Liver (tissue), 3 donors: Measurements from ENCODE around the gene OGFOD3.

Source experiments
- EGR1 ChIP-seq, 2 donors: IDR thresholded peaks; 2 replicates each; pipeline ENCODE4 v1.6.1; 2016 to 2018; ENCODE audit warnings: antibody characterized with exemption in 2 of 2, low read depth in 2 of 2
- FOXA1 ChIP-seq: IDR thresholded peaks from 2 replicates; pipeline ENCODE4 v1.6.1; 2016; ENCODE audit warnings: antibody characterized with exemption
- GABPA ChIP-seq, 2 donors: IDR thresholded peaks in 1 of 2; conservative IDR thresholded peaks in 1 of 2; 2 replicates each; pipeline ENCODE4 v1.6.1; 2016; ENCODE audit warnings: antibody characterized with exemption in 2 of 2, mild to moderate bottlenecking in 1 of 2, moderate library complexity in 1 of 2
- HNF4A ChIP-seq, 2 donors: conservative IDR thresholded peaks; 2 replicates each; pipeline ENCODE4 v1.6.1; 2016; ENCODE audit warnings: antibody characterized with exemption in 2 of 2, mild to moderate bottlenecking in 2 of 2
- RAD21 ChIP-seq, 2 donors: IDR thresholded peaks; 2 replicates each; pipeline ENCODE4 v1.6.1; 2016; ENCODE audit warnings: antibody characterized with exemption in 2 of 2, mild to moderate bottlenecking in 2 of 2
- SP1 ChIP-seq: IDR thresholded peaks from 2 replicates; pipeline ENCODE4 v1.6.1; 2018; ENCODE audit warnings: antibody characterized with exemption, mild to moderate bottlenecking
- TAF1 ChIP-seq: conservative IDR thresholded peaks from 2 replicates; pipeline ENCODE4 v1.6.1; 2016; ENCODE audit warnings: antibody characterized with exemption, mild to moderate bottlenecking
- YY1 ChIP-seq: IDR thresholded peaks from 2 replicates; pipeline ENCODE4 v1.6.1; 2016; ENCODE audit warnings: antibody characterized with exemption, mild to moderate bottlenecking
- TF ChIP-seq, protein P1 (sequence below): fragments of 150-350 bp; IDR thresholded peaks from 2 replicates; pipeline ENCODE4 v1.5.1; 2017; ENCODE audit warnings: improper control_type of control experiment, low read depth, low read length; ENCODE audit not compliant: missing input control
- TF ChIP-seq, protein P2 (sequence below): IDR thresholded peaks from 2 replicates; pipeline ENCODE4 v1.6.1; 2016; ENCODE audit warnings: antibody characterized with exemption, mild to moderate bottlenecking
- TF ChIP-seq, protein P3 (sequence below): IDR thresholded peaks from 2 replicates; pipeline ENCODE4 v1.6.1; 2016; ENCODE audit warnings: antibody characterized with exemption
- TF ChIP-seq, protein P4 (sequence below): IDR thresholded peaks from 2 replicates; pipeline ENCODE4 v1.6.1; 2016; ENCODE audit warnings: antibody characterized with exemption
- TF ChIP-seq, protein P5 (sequence below): IDR thresholded peaks from 2 replicates; pipeline ENCODE4 v1.6.1; 2016; ENCODE audit warnings: antibody characterized with exemption
- donor health status: healthy.
- donor health status: healthy.

DNA sequence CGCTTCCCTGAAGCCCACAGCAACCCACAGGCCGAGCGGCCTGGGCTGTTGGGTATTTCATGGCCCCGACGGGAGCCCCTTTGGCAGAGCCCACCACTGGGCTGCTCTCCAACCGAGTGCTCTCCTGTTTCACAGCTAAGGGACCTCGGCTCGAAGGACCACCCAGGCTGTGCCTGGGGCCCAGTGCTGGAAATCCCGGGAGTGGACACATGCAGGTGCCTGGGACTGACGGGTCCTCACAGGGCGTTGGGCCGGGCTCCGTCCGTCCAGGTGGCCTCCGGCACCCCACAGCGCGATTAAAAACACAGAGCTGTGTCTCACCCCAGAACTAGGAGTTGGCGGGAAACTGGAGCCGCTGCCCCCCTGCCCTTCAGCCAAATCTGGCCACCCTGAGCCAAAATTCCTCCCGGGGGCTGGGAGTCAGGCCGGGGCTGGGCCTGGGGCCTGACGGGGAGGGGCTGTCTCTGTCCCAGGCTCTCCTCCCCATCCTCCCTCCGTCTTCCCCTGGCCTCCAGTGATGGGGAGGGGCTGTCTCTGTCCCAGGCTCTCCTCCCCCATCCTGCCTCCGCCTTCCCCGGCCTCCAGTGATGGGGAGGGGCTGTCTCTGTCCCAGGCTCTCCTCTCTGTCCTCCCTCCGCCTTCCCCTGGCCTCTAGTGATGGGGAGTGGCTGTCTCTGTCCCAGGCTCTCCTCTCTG lies 32.7 kb downstream of the OGFOD3 start:
- TF ChIP-seq, protein P1, sequence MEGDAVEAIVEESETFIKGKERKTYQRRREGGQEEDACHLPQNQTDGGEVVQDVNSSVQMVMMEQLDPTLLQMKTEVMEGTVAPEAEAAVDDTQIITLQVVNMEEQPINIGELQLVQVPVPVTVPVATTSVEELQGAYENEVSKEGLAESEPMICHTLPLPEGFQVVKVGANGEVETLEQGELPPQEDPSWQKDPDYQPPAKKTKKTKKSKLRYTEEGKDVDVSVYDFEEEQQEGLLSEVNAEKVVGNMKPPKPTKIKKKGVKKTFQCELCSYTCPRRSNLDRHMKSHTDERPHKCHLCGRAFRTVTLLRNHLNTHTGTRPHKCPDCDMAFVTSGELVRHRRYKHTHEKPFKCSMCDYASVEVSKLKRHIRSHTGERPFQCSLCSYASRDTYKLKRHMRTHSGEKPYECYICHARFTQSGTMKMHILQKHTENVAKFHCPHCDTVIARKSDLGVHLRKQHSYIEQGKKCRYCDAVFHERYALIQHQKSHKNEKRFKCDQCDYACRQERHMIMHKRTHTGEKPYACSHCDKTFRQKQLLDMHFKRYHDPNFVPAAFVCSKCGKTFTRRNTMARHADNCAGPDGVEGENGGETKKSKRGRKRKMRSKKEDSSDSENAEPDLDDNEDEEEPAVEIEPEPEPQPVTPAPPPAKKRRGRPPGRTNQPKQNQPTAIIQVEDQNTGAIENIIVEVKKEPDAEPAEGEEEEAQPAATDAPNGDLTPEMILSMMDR, result no peak
- TF ChIP-seq, protein P2, sequence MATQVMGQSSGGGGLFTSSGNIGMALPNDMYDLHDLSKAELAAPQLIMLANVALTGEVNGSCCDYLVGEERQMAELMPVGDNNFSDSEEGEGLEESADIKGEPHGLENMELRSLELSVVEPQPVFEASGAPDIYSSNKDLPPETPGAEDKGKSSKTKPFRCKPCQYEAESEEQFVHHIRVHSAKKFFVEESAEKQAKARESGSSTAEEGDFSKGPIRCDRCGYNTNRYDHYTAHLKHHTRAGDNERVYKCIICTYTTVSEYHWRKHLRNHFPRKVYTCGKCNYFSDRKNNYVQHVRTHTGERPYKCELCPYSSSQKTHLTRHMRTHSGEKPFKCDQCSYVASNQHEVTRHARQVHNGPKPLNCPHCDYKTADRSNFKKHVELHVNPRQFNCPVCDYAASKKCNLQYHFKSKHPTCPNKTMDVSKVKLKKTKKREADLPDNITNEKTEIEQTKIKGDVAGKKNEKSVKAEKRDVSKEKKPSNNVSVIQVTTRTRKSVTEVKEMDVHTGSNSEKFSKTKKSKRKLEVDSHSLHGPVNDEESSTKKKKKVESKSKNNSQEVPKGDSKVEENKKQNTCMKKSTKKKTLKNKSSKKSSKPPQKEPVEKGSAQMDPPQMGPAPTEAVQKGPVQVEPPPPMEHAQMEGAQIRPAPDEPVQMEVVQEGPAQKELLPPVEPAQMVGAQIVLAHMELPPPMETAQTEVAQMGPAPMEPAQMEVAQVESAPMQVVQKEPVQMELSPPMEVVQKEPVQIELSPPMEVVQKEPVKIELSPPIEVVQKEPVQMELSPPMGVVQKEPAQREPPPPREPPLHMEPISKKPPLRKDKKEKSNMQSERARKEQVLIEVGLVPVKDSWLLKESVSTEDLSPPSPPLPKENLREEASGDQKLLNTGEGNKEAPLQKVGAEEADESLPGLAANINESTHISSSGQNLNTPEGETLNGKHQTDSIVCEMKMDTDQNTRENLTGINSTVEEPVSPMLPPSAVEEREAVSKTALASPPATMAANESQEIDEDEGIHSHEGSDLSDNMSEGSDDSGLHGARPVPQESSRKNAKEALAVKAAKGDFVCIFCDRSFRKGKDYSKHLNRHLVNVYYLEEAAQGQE, result no peak
- TF ChIP-seq, protein P3, sequence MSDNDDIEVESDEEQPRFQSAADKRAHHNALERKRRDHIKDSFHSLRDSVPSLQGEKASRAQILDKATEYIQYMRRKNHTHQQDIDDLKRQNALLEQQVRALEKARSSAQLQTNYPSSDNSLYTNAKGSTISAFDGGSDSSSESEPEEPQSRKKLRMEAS, result no peak
- TF ChIP-seq GABPA (IDR thresholded peaks at IDR 0.05 in 1 of 2, conservative IDR thresholded peaks at IDR 0.05 in 1 of 2) (no peak), TAF1 (no peak), RAD21 (IDR thresholded peaks at IDR 0.05) (no peak), EGR1 (IDR thresholded peaks at IDR 0.05; ENCODE audit: low read depth in 2 of 2) (no peak), SP1 (no peak), YY1 (no peak), FOXA1 (no peak), HNF4A (conservative IDR thresholded peaks at IDR 0.05) (no peak)
- TF ChIP-seq, protein P4, sequence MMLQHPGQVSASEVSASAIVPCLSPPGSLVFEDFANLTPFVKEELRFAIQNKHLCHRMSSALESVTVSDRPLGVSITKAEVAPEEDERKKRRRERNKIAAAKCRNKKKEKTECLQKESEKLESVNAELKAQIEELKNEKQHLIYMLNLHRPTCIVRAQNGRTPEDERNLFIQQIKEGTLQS, result no peak
- TF ChIP-seq, protein P5, sequence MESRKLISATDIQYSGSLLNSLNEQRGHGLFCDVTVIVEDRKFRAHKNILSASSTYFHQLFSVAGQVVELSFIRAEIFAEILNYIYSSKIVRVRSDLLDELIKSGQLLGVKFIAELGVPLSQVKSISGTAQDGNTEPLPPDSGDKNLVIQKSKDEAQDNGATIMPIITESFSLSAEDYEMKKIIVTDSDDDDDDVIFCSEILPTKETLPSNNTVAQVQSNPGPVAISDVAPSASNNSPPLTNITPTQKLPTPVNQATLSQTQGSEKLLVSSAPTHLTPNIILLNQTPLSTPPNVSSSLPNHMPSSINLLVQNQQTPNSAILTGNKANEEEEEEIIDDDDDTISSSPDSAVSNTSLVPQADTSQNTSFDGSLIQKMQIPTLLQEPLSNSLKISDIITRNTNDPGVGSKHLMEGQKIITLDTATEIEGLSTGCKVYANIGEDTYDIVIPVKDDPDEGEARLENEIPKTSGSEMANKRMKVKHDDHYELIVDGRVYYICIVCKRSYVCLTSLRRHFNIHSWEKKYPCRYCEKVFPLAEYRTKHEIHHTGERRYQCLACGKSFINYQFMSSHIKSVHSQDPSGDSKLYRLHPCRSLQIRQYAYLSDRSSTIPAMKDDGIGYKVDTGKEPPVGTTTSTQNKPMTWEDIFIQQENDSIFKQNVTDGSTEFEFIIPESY, result no peak
